T-helper 2 cell (primary cell): ENCODE data around the gene CLDN8.
A peak's percentile ranks its signal among the peaks of the same experiment; 100 is the strongest.

Experiments used
- DNase-seq, 5 experiments: peaks; one replicate each; pipeline versions ENCODE4 v3.0.0 to v3.0.0-alpha.2; 2012 to 2022
- total RNA-seq, 2 donors: gene quantifications; one replicate each; lab custom pipeline; 2026; lab: John Stamatoyannopoulos, UW

CLDN8 gene
- 0 reads per million in 2 donors for total RNA-seq

- no peak for DNase-seq
These were observed at the start of gene CLDN8 for GRCh38 chr21:30216041-30216723. CLDN8 (minus strand) TSS chr21:30216097; CDS start chr21:30215925, 172 bp downstream.

DNA sequence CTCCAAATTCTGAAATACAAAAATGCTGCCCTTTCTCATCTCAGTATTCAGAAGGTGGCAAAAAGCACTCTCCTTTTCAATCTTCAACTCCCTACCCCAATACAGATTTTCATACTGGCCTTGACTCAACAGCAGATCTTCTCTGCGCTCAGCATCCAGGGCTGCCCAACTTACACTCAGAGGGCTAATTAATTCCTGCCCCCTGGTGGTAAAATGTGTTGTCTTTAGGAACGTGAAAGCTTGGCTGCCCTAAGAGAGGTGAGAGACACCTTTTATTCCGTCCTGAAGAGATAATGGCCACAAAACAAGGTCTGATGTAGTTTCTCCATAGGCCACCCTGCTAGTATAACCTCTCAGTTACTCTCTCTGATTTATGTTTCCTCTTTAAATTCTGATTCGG lies 41.9 kb upstream of the CLDN8 start:
- DNase-seq: peak in 1 of 5 experiments; percentile 2

- no peak for DNase-seq
These were observed 40.2 kb upstream of the CLDN8 start for GRCh38 chr21:30256100-30256499.

DNA sequence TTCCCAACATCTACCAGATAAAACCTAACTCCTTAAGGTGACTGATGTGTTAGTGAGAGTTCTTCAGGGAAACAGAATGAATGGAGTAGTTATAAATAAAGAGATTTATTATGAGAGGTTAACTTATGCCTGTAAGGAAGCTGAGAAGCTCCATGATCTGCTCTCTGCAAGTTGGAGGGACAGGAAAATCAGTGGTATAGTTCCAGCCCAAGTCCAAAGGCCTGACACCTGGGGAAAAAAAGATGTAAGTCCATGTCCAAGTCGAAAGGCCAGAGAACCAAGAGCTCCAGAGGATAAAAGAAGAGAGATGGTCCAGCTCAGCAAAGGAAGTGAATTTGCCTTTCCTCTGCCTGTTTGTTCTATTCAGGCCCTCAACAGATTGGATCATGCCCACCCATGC lies 39.8 kb upstream of the CLDN8 start:
- DNase-seq: no peak

- no peak for DNase-seq
These were observed 35.9 kb upstream of the CLDN8 start for GRCh38 chr21:30251781-30252180.

- DNase-seq: no peak
These were observed 34.0 kb upstream of the CLDN8 start for GRCh38 chr21:30249936-30250335.

DNA sequence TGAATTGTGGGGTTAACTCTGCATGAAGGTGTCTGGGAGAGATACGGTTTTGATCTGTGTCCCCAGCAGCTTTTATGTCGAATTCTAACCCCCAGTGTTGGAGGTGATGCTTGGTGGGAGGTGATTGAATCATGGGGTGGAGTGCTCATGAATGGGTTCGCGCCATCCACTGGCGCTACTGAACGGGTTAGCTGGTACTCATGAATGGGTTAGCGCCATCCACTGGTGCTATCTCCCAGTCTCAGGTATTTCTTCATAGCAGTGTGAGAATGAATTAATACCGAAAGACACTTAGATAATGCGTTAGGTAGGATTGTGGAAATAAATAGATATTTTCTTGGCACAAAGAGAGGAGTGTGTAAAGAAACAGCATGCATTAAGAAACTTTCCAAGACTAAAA lies 32.9 kb upstream of the CLDN8 start:
- no peak for DNase-seq

GRCh38 chr21:30245061-30245460 lies 29.2 kb upstream of the CLDN8 start:
- no peak for DNase-seq

DNA sequence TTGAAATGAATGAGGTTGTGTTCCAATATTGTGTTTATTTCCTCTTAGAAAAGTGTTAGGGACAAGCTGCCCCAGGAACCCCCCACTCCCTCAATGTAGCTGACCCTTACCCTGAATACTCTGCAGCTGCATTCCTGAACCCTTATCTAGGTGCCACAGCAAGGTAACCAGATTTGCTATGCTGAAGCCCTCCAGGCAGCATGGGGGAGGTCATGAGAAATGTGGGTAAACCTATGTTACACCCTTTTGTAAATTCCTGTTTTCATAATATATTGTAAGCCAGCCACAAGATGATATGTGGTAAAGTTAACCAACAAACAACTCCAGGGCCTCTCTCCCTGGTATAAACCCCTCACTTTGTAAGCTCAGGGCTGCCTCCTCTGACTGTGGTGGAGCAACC lies 27.8 kb upstream of the CLDN8 start:
- no peak for DNase-seq

- no peak for DNase-seq
These were observed 24.8 kb upstream of the CLDN8 start for GRCh38 chr21:30240661-30241060.

DNA sequence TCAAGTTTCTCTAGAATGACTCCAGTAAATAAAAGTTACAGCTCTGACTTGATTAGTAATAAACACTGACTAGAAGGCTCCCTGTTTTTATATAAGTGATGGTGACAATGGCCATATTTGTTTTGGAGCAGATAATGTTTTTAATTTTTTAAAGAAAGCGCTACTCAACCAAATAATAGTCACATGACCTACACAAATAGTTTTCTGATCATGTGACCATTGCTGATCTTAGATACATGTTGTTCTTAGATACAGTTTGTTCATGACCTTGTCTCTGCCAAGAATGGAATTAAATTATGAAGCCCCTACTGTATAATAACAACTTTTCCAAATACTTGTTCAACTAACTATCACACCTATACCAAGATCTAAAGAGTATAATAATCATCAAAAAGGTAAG lies 22.3 kb upstream of the CLDN8 start:
- DNase-seq: no peak

- DNase-seq: no peak
These were observed 18.7 kb upstream of the CLDN8 start for GRCh38 chr21:30234643-30235042.

GRCh38 chr21:30234050-30234449 lies 18.2 kb upstream of the CLDN8 start:
- no peak for DNase-seq

DNA sequence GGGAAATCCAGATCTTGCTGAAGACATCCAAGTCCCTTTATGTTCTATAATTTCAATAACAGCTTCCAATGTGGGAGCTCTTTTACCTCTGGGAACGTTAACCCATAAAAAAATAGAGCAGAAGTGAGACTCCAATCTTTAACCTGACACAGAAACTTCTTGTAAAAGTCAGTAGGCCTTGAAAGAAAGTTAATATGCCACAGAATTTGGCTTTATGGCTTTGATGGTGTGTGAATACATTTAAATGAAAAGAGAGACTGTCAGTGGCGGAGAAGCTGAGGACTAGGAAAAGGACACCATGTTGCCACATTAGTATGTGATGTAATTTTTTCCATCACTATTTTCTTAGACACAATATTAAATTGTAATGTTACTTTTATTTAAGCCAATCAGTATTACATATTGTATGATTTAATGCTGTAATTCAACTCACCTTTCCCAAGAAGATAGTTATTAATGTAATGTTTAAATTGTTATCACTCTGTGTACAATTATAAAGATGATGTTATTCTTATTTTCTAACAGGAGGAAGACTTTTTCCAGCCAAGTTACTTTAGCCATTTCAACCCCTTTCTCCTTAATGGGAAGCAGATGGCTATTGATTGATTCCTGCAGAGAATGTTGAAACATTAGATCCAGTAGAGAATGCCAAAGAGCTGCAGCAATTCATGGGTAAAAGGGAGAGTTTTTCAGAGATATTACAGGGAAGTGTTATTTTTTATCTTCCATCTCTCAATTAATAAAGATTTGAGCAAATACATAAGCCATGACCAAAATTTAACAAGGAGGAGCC lies 17.5 kb upstream of the CLDN8 start:
- no peak for DNase-seq

DNA sequence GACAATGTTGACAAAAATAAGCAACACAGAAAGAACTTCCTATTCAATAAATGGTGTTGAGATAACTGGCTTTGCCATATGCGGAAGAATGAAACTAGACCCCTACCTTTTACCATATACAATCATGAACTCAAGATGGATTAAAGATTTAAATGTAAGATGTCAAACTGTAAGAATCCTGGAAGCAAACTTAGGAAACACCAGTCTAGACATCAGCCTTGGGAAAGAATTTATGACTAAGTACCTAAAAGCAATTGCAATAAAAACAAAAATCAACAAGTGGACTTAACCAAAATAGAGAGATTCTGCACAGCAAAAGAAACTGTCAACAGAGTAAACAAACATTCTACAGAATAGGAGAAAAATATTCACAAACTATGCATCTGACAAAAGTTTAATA lies 16.1 kb upstream of the CLDN8 start:
- DNase-seq: no peak

- no peak for DNase-seq
These were observed 11.9 kb upstream of the CLDN8 start for GRCh38 chr21:30227633-30228404.

DNA sequence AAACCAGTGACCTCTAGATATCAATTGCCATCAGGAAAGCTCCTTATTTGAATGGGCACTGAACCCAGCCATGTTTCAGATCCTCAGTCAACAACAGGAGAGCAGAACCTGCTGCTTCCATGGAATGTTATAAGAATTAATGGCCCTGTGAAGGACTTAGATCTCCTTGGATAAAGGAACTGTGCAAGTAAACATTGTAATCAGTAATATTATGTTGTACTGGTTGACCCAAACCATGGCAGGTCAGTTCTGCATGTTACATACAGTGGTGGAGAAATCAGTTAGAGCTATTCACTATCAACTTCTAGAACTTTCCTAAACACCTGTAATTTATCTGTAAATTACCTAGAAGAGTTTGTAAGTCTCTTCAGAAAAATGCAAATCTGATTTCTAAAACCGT lies 11.2 kb upstream of the CLDN8 start:
- DNase-seq: no peak

GRCh38 chr21:30223596-30223995 lies 7.7 kb upstream of the CLDN8 start:
- DNase-seq: no peak

DNA sequence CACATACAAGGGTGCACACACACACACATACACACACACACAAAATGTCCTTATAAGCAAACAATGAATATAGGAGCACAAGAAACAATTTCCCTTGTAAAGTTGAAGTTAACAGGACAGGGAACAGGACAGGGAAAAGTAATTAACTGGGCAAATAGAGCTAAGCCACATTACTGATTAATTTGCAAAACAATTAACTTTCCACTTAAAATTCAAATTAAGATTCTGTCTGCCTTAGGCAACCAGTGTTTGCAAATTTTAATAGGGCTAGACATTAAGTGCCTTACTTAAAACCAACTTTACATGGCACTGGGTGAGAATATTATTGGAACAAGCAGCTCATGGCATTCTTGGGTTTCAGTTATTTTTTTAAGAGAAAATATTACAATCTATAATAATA lies 6.8 kb upstream of the CLDN8 start:
- DNase-seq: no peak

DNA sequence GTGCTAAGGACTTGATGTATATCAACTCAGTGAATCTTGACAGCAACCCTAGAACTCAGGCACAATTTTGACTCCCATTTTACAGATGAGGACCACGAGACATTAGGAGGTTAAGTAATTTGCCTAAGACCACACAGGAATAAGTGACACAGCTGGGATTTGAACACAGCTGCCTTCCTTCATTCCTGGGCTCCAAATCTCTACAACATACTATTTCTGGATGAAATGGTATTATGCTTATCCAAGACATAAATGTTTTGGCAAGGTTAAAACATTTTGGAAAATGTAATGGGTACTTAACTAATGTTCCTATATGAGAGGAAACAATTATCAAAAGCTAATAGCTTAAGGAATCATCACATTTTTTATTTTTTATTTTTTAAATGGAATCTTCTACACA lies 4.8 kb downstream of the CLDN8 start:
- DNase-seq: no peak

DNA sequence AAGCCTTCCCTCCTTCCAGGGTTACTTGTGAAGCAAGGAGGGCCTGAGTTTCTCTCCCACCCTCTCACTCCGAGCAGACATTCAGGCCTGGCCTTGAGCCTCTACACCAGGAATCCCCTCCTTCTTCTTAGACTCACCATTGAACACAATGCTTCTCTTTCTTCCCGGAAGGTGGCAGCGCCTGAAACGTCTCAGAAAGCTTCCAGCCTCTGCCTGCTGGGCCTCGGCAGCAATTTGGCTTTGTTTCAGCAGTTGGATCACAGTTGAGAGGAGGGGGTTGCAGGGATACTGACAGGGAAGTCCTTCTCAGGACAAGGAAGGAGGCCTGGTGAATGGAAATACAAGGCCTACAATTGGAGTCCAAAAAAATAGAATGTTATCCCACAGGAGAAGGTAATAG lies 6.3 kb downstream of the CLDN8 start:
- no peak for DNase-seq

GRCh38 chr21:30207252-30207579 lies 8.7 kb downstream of the CLDN8 start:
- no peak for DNase-seq

DNA sequence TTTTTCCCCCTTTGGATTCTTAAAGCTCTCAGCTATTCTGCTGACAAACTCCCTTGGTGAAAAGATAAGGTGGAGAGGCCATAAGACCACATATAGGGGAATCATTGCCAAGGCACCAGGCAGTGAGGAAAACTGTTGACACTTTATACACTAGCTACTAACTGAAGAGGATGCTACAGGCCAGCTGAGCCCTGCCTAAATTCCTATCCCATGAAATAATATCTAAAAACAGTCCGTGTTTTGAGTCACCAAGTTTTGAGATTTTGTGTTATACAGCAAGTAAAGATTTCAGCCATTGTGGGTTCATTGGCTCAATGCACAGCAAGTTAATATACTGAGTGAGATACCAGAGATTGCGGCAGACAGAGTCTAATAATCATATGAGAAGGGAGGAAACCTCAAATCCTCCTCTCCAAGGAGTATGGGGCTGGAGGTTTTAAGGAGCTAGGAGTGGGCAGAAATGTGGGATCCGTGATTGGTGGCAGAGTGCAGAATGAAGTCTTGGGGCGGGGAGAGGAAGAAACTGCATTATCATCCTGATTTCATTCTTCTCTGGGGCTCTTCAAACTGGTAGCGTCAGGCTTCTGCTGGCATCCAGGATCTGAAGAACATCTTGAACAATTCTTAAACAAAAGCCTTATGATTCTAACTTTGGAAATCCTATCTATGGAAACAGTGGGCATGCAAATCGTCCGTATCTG lies 9.2 kb downstream of the CLDN8 start:
- no peak for DNase-seq
